Body of pancreas (tissue), 4 donors: ENCODE measurements around the gene SOX18. TPM values are rescaled to one million over a fixed set of nuclear protein-coding genes. Genes with fewer than 3 reads are reported as not detected.

Experiments used
- ATAC-seq: fragments of 150-250 bp; one replicate; pipeline ENCODE4 v1.9.1; 2016
- DNase-seq, 4 donors: peaks; one replicate each; pipeline ENCODE4 v3.0.0-alpha.2; 2019
- H3K27ac ChIP-seq, 4 donors: fragments of 200-600 bp; sonication (generic); 1 replicate in 3 of 4; 2 replicates in 1 of 4; pipeline versions ENCODE4 v1.5.1 to v1.6.1; 2016 to 2019; ENCODE audit warnings: mild to moderate bottlenecking in 1 of 4, mixed read lengths in 1 of 4, moderate library complexity in 1 of 4
- H3K27me3 ChIP-seq, 2 donors: fragments of 200-600 bp; sonication (generic); one replicate each; pipeline ENCODE4 v1.6.0; 2016; ENCODE audit warnings: mild to moderate bottlenecking in 1 of 2
- H3K36me3 ChIP-seq, 2 donors: fragments of 200-600 bp; sonication (generic); replicated peaks in 1 of 2; 2 replicates each; pipeline ENCODE4 v1.5.1; 2016; ENCODE audit warnings: low read depth in 2 of 2; ENCODE audit not compliant: insufficient read depth in 1 of 2
- H3K4me1 ChIP-seq: fragments of 200-600 bp; sonication (generic); one replicate; pipeline ENCODE4 v1.6.0; 2016
- H3K4me3 ChIP-seq, 2 donors: fragments of 200-600 bp; sonication (generic); 1 replicate in 1 of 2; 2 replicates in 1 of 2; pipeline ENCODE4 v1.5.1; 2016 to 2019
- H3K9me3 ChIP-seq, 3 donors: fragments of 200-600 bp; sonication (generic); 1 replicate in 2 of 3; 2 replicates in 1 of 3; pipeline ENCODE4 v1.5.1; 2016
- POLR2A ChIP-seq, 3 donors: fragments of 450-650 bp; IDR thresholded peaks; one replicate each; pipeline ENCODE4 v1.6.1; 2016; ENCODE audit warnings: antibody characterized with exemption in 3 of 3, mild to moderate bottlenecking in 2 of 3
- WGBS, 2 donors: methylation state at CpG; one replicate each; pipeline ENCODE4 v1.1.5; 2017; 5-methylcytosine and 5-hydroxymethylcytosine counted together
- intact Hi-C: fragments of 100-400 bp; cut with DNase I; formaldehyde crosslinking; loops from one replicate; pipeline ENCODE4 v1.15.1; 2023
- total RNA-seq, 2 donors: library from RNA; depleted of rRNA; stranded (reverse); fragments of >200 nt; gene quantifications; one replicate each; pipeline ENCODE4 v1.1.0, GENCODE V29; 2016
- TF ChIP-seq, protein P1 (sequence below), 7 experiments: fragments of 450-650 bp in 4 of 7; fragments of 200-600 bp in 3 of 7; sonication (generic) in 3 of 7; IDR thresholded peaks; one replicate each; pipeline ENCODE4 v1.5.1; 2016 to 2019; ENCODE audit warnings: antibody characterized with exemption in 7 of 7

The SOX18 gene
- total RNA-seq, 2 donors from 2014 or later, result 6.5 to 17.1 TPM

DNA sequence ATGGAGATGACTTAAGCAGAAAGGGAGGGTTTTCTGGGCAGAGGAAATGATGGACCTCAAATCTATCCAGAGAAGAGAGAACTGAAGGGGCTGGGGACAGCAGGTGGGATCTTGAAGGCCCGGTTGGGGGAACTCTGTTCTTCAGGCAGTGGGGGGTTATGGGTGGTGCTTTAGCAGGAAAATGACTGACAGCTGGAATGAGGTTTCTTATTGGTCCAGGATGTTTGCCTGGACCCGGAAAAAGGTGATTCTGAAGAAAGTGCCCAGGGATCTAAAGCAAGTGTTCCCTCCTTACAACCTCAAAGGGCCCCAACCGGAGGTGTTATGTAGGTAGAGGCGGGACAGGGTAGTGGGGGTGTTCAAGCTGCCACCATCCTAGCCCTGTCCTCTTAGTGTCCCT is 46.0 kb upstream of the SOX18 start:
- Histone ChIP-seq H3K27ac (no peak overlapping the region), H3K27me3 (no peaks in the 10 kb centered on the region), H3K9me3 (no peaks in the 10 kb centered on the region), H3K4me1 (no peaks in the 10 kb centered on the region), H3K36me3 (no peaks in the 10 kb centered on the region), H3K4me3 (no peak overlapping the region)
- ATAC-seq, result no peak
- DNase-seq, result no peak
- TF ChIP-seq POLR2A (IDR thresholded peaks at IDR 0.05), result no peak
- TF ChIP-seq, protein P1, sequence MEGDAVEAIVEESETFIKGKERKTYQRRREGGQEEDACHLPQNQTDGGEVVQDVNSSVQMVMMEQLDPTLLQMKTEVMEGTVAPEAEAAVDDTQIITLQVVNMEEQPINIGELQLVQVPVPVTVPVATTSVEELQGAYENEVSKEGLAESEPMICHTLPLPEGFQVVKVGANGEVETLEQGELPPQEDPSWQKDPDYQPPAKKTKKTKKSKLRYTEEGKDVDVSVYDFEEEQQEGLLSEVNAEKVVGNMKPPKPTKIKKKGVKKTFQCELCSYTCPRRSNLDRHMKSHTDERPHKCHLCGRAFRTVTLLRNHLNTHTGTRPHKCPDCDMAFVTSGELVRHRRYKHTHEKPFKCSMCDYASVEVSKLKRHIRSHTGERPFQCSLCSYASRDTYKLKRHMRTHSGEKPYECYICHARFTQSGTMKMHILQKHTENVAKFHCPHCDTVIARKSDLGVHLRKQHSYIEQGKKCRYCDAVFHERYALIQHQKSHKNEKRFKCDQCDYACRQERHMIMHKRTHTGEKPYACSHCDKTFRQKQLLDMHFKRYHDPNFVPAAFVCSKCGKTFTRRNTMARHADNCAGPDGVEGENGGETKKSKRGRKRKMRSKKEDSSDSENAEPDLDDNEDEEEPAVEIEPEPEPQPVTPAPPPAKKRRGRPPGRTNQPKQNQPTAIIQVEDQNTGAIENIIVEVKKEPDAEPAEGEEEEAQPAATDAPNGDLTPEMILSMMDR (IDR thresholded peaks at IDR 0.05), result no peak
- intact Hi-C loops, result no loop called here
- 50 to 60% methylated on average over 4 of the region's 4 CpGs for WGBS, 2 donors

DNA sequence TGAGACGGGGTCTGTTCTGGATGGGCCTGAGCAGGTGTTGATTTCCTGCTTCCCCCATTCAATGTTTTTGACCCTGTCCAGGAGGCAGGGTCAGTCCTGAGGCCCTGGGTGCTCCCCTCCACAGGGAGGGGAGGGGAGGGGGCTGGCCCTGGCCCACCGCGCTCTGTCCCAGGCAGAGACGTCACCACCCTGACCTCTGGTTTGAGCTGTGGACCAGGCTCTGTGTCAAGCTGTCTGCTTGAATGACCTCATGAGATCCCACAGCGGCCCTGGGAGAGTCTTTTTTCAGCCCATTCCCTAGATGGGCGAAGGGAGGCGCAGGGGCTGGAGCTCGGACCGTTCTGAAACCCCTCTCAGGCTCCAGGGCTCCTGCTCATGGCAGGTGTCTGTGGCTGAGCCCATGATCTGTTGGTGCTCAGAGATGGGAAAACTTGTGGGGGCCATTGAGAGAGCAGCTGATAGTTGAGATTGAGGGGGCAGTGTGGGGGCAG is 43.6 kb upstream of the SOX18 start:
- Histone ChIP-seq H3K27me3 (no peaks in the 10 kb centered on the region), H3K27ac (no peak overlapping the region), H3K4me1 (no peaks in the 10 kb centered on the region), H3K36me3 (no peaks in the 10 kb centered on the region), H3K9me3 (no peaks in the 10 kb centered on the region), H3K4me3 (no peak overlapping the region)
- intact Hi-C loops, result no loop called here
- DNase-seq, result no peak
- ATAC-seq, result no peak
- WGBS, 2 donors, result 61 to 66% methylated on average over 3 to 8 of the region's 9 CpGs
- TF ChIP-seq, protein P1 (IDR thresholded peaks at IDR 0.05), result no peak
- no peak for TF ChIP-seq POLR2A (IDR thresholded peaks at IDR 0.05)

DNA sequence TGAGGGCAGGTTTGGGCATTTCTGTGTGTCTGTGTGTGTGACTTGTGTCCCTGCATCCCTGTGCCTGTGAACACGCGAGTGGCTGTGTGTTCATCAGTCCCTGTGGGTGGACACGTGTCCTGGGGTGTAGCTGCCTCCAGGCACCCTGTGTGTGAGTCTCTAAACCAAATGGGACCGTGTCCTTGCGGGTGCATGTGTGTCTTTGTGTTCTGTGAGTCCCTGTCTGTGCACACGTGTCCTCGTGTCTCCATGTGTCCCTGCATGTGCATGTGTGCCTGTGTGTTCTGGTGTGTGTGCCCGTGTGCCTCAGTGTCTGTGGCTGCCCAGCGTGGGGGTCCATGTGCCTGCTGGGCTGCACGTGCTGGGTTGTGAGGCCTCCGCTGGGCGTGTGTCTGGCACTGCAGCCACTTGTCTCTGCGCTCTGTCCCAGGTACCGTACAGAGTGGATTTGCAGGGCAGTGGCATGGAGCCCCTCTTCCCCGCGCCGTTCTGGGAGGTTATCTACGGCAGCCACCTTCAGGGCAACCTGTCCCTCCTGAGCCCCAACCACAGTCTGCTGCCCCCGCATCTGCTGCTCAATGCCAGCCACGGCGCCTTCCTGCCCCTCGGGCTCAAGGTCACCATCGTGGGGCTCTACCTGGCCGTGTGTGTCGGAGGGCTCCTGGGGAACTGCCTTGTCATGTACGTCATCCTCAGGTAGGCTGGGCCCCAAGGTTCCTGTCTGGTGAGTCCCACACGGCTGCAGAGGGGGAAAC is 43.0 kb upstream of the SOX18 start:
- no peak overlapping the region for H3K4me3 ChIP-seq
- no peaks in the 10 kb centered on the region for H3K9me3 ChIP-seq
- TF ChIP-seq, protein P1 (IDR thresholded peaks at IDR 0.05), result no peak
- TF ChIP-seq POLR2A (IDR thresholded peaks at IDR 0.05), result no peak
- intact Hi-C loops, result no loop called here
- DNase-seq (no peak), ATAC-seq (peak; percentile 12)
- no peaks in the 10 kb centered on the region for H3K36me3 ChIP-seq
- no peak overlapping the region for H3K27ac ChIP-seq
- 16 to 44% methylated on average over 12 to 26 of the region's 27 CpGs for WGBS, 2 donors
- H3K4me1 ChIP-seq, result no peaks in the 10 kb centered on the region
- no peaks in the 10 kb centered on the region for H3K27me3 ChIP-seq

DNA sequence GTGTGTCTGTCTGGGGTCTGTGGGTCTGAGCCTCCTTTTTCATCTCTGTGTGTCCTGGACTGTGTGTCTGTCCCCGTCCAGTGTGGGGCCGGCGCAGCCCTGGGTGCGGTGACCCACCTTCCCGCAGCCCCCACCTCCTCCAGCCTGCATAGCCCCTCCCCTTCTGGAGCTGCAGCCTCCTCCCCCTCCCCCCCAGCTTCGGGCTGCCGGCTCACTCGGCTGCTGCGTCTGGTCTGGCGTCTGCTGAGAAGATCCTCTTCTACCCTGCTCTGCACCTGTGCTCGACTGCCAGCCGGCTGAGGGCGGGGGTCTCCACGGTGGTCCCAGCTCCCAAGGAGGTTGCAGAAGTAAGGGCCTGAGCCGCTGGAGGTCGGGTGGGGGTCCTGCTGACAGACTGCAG is 42.3 kb upstream of the SOX18 start:
- no peak for ATAC-seq

More for the DNA sequence above, 42.3 kb upstream of the SOX18 start:
- Histone ChIP-seq H3K27me3 (no peaks in the 10 kb centered on the region), H3K36me3 (no peaks in the 10 kb centered on the region), H3K9me3 (no peaks in the 10 kb centered on the region), H3K27ac (no peak overlapping the region), H3K4me1 (no peaks in the 10 kb centered on the region), H3K4me3 (no peak overlapping the region)
- WGBS, 2 donors, result 18 to 21% methylated on average over 10 to 16 of the region's 16 CpGs
- intact Hi-C loops, result no loop called here
- no peak for DNase-seq
- no peak for TF ChIP-seq POLR2A (IDR thresholded peaks at IDR 0.05)
- TF ChIP-seq, protein P1 (IDR thresholded peaks at IDR 0.05), result no peak
